ENCODE data around the gene ST3GAL6.

Gene ST3GAL6

DNA sequence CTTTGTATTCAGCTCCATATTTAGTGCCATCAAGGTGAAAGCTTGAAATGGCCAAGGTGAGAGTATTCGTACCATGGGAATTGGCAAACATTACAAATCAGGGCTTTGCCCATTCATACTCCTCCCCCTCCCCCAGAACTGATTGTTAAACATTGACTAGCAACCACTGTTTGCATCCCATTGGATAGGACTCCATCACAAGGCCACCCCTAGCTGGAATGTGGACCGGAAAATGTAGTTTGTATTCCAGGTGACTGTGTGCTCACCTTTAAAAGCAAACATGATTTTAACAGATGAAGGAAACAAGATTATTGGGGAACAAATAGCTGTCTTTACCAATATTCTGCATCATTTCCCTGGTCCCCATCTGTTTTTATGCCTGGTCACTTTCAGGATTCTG is 14.1 kb downstream of the ST3GAL6 start:
- no peak for DNase-seq (ENCODE audit: low read depth)

DNA sequence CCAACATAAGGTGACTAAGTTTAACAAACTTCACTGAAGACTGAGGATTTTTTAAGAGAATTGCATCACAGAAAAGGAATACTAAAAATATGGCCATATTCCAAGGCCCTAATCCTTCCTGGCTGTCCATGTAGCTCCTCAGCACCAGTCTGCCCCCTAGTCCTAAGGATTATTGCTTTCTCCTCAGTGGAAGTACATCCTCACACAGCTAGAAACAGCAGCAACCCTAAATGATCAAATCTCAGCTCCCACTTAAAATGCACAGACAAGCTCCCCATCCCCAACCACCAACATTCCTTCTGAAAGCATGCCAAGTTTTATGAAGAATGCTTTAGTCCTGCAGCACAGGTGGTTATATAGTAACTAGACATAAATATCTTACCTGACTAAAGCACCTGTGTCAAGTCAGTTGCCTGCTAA is 14.7 kb downstream of the ST3GAL6 start:
- DNase-seq (ENCODE audit: low read depth): peak; percentile 87

DNA sequence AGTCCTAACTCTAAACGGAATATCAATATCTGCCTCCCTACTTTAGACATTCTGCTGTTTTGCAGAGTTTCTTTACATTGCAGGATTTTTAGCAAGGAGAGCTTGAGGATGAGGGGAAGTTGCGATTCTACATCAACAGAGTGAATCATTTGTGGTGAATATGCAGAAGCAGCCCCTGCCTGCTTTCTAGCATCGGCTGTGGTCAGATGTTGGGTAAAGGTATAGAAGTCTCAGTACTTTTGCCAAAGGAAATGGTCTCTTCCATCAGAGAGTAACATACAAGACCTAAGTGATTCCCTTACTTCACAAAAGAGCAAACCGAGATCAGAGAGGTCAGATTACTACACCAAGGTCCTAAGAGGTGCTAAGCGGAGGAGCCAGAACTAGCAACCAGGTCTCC is 15.2 kb downstream of the ST3GAL6 start:
- peak; percentile 88 for DNase-seq (ENCODE audit: low read depth)

DNA sequence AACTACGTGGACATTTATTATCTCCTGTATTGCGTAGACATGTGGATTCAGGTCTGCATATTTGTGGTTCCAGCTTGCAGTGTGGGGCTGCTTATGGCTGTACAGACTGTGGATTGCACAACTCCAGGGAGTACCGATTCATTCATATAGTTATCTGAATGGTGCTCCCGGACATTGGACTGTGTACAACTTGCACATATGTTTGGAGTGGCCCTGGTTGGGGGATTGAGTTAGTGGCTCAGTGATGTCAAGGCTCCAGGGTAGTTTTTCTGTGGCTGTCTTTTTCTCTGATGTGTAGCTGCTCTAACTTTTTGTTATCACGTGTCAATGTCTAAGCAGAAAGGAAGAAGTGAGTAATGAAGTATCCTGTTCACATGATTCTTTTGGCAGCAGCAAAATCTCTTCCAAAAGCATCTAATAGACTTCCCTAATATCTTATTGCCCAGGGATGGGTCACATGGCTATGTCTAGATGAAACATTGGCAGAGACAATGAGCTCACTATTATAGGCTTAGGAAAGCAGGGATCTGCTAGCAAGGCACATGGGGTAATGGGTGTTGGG is 15.8 kb downstream of the ST3GAL6 start:
- peak; percentile 100 for DNase-seq (ENCODE audit: low read depth)

DNA sequence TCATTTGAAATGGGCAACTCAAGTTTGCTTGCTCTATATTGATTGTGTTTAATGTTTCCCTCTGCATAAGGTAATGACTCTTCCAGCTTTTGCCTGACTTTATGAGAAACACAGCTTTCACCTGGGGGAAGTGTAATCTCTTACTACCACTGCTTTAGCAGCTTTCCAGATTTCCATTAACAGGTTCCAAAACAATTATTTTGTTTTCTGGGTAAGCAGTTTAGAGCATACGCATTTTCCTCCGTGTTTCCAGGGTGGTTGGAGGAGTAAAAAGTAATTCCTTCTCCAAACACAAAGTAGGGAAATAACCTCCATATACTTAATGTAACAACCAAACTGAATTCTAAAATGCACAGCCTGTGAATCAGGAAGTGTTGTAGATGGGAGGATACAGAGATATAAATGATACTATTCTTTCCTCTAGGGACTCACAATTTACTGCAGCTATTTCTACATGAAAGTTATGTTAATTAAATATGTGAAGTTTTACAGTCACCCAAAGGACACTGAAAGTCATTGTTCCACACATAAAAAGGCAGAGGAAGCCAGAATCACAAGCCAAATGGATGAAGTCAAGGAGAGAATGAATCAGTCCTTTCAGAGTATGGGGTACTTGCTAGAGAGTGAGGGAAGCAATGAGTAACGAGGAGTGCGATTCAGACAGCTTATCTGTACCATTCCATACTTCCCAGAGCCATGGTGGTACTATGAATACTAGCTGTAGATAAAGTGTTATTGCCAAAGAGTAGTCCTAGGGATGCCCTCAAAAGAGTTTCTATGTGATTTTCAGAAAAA is 16.6 kb downstream of the ST3GAL6 start:
- peak; percentile 87 for DNase-seq (ENCODE audit: low read depth)

DNA sequence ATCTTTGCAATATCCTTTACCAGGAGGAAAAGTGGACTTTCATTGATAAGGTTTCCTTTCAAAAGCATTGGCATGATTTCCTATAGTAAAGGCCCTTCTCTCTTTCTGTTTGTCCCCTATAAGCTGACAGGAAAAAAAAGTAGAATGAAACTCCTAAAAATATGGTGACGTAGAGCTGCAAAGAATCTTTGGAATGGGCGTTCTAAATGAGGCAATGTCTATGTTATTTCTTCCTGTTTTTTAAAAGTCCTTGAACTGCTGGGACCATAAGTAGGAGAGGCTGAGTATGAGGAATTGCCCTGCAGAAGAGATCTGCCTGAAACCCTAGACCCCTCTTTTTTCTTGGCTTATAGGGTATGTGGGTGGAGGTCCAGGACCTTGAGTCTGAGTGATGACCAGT is 17.2 kb downstream of the ST3GAL6 start:
- DNase-seq (ENCODE audit: low read depth): peak; percentile 85

DNA sequence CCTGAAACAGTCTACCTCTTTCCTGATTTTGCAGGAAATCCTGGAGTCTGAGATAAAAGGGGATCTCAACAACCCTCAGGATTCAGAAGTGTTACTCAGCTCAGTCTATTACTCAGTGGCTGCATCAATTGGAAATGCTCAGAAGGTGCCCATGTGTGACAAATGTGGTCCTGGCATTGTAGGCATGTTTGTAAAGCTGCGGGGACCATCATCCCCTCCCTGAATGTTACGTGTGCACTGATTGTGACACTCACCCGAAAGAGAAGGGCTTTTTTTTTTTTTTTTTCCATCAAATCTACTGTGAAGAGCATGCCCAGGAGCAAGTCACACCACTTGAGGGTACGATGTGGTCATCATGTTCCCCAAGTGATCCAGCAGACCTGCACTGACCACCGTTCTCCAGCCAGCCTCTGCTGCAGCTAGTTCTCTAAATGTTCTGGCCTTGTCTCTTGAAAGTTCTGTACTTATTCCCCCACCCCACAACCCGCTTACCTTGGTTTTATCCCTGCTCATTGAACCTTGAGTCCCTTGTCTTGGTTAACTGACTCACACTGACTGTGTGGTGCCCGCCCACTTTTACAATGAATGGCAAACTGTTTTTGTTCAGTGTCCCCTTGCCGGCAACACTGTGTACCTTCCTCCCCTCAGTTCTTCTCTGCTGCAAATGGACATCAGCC is 19.8 kb downstream of the ST3GAL6 start:
- no peak for DNase-seq (ENCODE audit: low read depth)

DNA sequence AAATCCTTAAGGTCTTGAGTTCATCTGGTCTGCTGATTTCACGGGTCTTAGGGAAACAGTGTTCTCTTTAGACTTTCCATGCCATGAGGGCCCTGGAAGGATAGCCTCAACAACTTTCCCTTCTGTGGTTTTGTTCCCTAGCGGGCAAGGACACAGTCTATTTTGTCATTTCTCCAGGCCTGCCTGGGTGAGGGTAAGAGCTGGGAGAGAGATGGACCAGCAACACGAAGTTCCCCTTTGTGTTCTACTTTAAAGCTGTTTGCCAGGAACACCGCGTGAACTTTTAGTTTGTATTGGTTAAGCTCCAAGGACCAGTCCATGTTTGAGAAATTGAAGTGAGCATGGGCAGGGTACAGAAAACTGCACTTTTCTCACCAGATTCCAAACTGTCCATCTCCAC is 20.9 kb downstream of the ST3GAL6 start:
- no peak for DNase-seq (ENCODE audit: low read depth)

DNA sequence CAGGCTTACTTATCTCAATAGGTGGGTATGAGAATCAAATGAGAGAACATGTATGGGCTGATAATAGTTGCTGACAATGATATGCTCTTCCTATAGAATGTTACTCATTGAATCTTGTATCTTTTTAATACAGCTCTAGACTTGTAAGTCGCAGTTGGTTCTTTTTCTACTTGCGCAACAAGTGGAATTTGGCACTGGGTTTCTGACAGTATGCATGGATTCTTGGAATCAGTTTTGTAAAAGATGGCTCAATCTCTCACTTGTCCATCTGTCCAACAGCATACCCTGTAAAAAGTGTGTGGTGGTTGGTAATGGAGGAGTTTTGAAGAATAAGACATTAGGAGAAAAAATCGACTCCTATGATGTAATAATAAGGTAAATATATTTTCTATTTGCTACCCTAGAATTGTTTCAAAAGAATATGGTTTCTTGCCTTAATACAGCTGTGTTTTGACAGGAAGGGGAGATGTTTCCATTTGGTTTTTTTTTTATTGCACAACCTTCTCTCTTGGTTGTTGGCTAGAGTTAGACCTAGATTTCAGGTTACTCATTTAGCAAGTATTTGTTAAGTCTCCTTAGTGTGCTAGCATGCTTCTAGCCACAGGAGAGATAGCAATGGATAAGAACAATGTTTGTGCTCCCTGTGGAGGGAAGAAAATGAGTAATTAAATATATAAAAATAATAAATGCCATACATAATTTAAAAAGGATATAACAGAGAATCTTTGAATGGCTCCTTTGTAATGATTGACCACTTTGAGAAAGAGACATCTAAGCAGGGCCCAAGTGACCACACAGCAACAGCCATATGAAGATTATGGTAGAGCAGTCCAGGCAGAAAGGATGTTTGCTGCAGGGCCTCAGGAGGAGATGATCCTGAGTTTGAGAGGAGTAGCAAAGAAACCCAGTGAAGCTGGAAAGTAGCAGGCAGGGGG is 21.8 kb downstream of the ST3GAL6 start:
- DNase-seq (ENCODE audit: low read depth): peak; percentile 96

DNA sequence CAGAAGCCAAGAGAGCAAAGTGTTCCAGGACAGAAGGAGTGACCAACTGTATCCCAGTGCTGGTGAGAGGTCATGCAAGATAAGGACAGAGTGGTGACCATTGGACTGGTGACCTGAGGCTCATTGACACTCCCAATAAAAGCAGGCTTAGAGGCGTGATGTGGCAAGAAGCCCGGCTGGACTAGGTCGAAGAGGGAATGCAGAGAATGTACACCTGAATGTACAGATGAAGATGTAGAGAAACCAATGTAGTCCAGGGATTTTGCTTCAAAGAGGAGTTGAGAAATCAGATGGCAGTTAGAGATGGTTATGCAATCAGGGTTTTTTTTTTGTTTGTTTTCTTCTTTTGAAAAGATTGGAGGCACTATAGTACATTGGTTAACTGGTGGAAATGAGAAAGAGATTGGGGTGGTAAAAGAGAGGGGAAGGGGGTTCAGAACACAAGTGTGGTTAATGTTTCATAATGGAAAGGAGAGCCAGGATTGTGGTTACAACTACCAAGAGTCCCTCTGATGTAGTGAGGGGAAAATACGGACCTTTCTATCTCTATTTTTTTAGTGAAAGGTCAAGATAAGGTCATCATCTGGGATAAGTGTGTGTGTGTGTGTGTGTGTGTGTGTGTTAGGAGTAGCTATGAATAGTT is 23.3 kb downstream of the ST3GAL6 start:
- peak; percentile 67 for DNase-seq (ENCODE audit: low read depth)

DNA sequence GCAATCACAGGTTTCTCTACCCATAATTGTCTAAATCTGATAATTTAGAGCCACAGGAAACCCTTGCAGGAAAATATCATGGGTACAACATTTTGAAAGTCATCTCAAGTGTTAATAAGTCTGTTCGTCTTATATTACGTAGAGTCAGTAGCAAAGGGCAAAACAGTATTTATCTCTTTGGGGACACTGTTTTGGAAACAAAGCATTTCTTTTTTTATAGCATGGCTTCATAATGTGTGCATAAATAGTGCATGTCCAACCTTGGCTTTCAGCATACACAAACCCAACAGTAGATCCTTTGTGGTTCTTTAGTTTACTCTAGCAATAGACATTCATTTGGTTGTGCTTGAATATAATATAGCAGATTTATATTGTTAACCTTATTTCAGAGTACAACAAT is 24.0 kb downstream of the ST3GAL6 start:
- no peak for DNase-seq (ENCODE audit: low read depth)

DNA sequence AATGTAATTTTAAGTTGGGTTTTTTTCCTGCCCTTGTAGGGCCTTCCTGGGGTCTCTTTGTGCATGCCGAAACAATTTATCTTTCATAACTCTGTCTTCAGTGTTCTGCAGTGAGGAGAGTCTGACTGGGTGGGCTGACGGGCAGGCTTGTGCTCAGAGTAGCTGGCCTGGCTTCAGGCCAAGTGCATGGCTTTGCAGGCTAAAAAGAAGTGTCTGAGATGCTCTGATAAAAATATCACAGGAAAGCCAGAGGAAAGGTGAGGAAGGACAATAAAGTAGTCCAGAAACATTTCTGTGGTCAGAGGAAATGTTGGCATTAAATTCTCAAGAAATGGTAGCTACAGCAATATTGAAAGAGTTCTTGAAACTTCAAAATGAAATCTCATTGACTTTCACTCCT is 25.5 kb downstream of the ST3GAL6 start:
- DNase-seq (ENCODE audit: low read depth): peak; percentile 59

DNA sequence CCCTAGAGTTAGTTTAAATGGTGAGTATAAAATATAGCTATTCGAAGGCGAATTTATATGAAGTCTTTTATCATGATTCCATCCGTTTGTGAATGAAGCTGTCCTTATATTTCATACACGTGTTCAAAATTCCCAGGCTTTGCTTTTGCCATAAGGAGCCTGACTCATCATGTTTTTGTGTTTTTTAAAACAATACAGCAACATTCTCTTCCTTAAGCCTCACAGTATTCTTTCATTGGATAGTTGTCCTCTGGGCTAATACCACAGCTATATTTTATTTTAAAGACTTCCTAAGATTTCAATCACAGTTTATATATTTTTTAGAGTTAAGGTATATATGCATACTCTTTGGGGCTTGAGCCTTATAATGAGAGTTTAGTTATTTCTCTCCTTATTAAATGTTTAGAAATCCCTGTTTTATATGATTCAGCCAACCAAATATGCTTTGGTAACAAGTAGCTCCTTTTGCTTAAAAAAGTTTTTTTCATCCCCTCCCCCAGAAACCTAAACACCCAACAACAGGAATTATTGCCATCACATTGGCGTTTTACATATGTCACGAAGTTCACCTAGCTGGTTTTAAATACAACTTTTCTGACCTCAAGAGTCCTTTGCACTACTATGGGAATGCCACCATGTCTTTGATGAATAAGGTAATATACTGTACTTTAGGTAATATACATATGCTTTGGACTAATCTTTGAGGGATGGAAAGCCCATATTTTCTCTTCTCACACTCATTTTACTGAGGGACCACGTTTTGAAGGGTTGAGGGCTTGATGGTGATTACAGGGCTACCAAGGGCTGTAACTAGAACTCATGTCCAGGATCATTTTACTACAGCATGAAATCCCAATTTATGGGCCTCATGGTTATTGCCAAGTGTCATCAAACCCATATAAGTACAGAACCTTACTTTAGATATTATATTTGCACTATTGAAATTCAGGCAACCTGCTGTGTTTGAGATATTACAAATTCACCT is 28.5 kb downstream of the ST3GAL6 start:
- DNase-seq (ENCODE audit: low read depth): peak; percentile 67

DNA sequence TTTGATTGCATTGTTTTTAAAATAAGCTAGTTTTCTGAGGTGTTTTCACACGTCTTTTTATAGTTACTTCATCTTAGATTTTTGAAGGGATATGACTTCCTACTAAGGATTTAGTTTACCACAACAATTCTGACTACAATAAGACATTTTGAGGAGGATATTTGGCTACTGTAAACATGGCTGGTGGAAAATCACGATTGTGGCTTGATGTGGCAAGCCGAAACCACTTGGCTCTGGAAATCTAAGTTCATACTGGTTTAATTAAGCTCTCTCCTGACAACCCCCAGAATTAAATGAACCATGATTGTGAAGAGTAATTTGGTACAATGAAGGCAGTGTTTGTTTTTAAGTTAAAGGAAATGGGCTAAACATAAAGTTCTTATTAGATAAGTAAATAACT is 30.8 kb downstream of the ST3GAL6 start:
- DNase-seq (ENCODE audit: low read depth): peak; percentile 64

DNA sequence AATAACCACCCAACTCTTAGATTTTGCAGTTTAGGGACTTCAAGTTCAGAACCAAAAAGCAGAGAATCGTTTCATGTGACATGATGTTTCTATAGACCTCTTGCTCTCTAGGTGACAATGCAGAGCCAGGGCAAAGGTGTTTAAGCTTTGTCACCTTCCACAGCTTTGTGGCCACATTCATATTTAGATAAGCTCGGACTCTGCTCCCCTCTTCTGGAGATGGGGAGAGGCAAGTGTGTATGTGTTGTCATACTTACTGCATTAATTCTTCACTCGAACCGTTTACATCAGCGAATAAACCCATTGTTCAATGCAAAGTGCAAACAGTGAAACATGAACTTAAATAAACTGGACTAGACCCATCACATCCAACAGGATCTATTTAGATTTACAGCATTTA is 33.2 kb downstream of the ST3GAL6 start:
- DNase-seq (ENCODE audit: low read depth): no peak

DNA sequence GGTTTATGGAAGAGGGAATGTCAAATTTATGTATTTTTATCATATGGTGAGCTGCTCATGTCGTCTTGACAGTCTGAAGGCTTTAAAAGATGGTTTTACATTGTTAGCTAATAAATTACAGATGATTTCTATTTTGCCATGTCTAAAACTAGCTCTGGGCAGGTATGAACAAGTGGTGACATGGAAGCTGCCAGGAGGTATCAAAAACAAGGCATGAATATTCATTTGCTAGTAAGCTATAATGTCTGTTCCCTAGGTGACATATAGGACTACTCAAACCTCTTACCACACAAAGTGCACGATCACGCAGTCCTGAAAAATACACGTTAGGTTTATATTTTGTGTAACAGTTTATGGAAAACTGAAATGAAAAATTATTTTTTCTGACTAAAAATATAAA is 34.8 kb downstream of the ST3GAL6 start:
- DNase-seq (ENCODE audit: low read depth): no peak

DNA sequence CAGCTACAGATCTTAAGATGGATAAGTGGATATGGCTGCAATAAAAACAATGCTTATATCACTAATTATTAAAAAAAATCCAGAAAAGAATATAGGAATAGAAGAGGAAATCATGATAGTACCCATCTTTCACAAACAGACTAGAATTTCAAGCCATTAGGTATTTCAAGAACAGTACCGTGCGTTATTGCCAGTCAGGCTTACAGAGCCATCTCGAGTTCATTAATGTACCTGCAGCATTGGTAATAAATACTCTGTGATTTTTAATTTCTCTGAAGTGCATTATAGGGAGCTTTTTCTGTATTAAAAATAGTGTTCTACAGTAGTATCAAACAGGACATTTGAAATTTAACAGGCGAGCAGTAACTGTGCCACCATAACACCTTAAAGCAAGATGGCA is 35.7 kb downstream of the ST3GAL6 start:
- DNase-seq (ENCODE audit: low read depth): no peak

DNA sequence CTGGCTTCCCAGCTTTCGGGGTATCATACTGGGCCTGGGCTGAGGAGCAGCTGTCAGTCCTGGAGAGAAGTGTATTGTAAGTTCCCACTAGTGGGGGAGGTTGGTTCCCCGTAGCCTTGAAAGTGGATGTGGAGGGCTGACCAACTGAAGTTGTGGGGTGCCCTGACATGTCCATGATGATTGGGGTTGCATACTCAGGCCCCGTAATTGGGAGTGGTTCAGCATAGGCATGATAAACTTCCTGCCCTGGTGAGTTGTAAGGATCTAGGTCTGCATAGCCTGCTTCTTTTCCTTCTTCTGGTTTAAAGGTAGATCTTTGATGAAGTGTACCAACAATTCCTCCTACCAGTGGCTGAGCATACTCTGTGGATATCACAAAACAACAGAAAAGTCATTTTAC is 36.3 kb downstream of the ST3GAL6 start:
- no peak for DNase-seq (ENCODE audit: low read depth)

DNA sequence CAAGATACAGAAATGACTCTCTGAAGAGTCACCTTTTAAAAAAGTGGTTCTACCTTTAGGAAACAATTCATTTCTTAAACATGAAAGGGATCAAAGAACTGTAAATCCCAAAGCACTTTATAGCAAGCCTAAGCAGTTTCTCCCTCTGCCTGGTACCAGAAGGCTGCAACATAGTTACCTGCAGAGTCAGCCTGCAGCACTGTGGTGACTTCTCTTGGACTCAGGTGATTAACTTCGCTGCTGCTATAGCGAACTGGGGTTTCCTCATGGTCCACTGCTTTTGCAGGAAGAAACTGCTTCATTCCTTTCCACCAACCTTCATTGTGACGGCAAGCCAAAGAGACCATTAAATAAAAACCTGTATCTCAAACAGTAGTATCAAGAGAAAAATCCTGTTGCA is 37.3 kb downstream of the ST3GAL6 start:
- no peak for DNase-seq (ENCODE audit: low read depth)

DNA sequence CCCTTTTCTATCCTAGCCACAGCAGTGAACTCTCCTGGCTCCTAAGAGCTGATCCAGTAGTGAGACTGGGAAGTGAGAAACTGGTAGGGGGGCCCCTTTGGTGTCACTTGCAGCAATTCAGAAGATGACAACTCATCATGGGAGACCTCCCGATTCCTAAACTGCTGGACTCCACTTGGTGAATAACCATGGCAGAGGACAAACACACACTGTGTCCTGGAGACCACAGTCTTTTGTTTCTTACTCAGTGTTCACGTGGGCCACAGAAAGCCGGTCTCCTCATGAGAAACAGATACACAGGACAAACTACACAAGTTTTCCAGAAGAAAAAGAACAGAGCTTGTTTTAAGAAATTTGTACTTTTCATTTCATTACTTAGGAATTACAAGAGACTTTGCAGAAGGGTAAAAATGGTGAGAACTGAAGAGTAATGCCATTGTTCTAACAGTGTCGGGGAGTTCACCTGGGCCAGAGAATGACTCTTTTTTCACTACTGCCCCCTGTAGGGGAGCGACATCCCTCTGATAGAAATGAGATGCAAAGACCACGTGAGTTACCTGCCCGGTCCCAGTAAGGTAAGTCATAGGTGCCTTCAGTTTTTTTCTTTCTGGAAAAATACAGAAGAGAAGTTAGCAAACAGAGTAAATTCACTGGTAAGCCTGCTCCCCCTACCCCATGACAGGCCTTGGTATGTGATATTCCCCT is 38.1 kb downstream of the ST3GAL6 start:
- no peak for DNase-seq (ENCODE audit: low read depth)
